HUDEP-2 (cell line): Measurements from ENCODE around the gene NCOA1.

Source experiments
- DNase-seq, 76 experiments: peaks; one replicate each; lab custom pipeline; 2025; ENCODE audit not compliant: unreplicated experiment in 76 of 76; lab: John Stamatoyannopoulos, UW

NCOA1 gene

DNA sequence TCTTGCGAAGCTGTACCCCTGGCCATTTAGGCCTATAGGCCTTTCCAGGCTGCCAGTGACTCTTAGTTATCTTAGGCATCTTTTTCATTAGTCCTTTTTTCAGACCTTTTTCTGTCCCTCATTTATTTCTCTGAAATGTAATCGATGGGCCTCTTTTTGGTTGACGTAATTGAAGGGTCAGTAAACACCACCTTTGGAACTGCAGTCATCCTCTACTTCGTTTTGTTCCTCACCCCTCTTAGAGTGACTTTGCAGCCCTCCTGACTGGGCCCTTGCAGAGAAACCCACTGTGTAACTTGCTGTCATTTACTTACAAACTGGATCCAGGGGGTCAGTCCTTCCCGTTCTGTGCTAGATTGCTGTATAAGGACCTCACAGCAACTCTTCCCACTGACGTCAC lies 325.4 kb downstream of the NCOA1 start:
- DNase-seq, result no peak

- no peak for DNase-seq
Measured at GRCh38 chr2:24816884-24817283, 325.8 kb downstream of the NCOA1 start.

DNA sequence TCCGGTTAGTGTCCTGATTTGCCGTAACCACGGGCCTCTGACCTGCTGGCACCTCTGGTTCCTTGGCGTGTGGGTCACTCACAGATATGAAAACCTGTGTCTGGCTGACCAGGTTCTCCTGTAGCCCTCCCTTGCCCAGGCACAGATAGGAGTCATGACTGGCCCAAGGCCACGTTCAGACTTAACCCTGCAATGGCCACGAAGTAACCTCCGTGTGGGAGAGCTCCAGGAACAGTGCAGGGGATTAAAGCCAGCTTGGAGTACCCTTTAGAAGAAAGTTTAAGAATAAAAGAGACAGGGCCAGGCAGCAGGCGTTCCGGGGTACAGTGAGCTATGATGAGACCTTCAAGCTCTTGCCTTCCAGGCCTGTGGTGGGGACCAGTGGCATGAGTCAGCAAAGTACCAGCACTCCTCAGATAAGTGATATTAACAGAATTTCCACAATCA lies 327.7 kb downstream of the NCOA1 start:
- peak in 9 of 76 experiments; percentile 7 to 52 (median 26) for DNase-seq

DNA sequence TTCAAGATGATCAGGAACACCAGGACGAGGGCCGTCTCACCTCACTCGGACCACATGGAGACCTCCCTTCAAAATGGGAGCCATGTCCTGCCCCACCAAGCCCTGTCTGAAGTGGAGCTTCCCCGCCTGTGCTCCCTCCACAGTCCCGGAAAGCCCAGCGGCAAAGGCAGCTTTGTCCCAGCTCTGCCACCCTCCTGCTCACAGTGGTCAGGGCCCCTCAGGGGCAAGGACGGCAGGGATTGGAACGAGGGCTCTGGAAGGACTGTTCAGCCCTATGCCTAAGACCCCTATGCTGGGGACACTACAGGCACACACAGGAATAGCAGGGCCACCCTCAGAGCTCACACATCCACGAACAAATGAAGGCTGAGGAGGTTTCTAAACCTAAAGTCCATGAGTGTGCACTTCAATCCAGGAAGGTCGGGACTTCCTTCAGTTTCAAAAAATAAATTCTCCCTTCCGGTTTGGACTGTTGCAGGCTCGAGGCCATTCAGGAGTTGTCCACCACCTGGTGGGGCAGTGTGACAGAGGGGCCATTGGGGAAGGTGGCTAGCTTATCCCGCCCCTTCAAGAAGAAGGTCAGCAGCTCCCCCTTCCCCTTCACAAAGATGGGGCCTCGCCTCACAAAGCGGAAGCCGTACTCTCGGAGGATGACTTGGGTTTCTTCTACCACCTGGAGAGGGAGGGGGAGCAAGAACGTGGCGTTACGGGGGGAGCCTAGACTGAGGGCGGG lies 328.6 kb downstream of the NCOA1 start:
- no peak for DNase-seq

DNA sequence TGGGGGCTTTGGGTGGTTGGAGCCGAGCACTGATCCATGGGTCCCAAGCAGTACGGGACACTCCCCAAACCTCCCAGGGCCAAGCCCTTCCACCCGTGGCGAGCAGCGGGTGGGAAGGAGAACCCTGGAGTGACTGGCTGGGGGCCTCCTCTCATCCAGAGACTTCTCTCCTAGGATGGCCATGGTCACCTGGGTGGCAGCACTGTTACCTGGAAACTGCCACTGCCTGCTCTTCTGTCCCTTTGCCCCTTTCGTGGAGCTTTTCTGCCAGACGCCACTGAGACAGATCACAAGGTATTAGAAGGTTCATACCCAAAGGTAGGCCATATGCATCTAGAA lies 329.1 kb downstream of the NCOA1 start:
- DNase-seq, result no peak
